ENCODE results near the gene KBTBD13.
A peak's percentile ranks its signal among the peaks of the same experiment; 100 is the strongest.
"Not testable (repeated sequence)": the region's sequence is repeated elsewhere in the genome, so short reads cannot be mapped to it uniquely, and the experiment has no call there.

The KBTBD13 gene

DNA sequence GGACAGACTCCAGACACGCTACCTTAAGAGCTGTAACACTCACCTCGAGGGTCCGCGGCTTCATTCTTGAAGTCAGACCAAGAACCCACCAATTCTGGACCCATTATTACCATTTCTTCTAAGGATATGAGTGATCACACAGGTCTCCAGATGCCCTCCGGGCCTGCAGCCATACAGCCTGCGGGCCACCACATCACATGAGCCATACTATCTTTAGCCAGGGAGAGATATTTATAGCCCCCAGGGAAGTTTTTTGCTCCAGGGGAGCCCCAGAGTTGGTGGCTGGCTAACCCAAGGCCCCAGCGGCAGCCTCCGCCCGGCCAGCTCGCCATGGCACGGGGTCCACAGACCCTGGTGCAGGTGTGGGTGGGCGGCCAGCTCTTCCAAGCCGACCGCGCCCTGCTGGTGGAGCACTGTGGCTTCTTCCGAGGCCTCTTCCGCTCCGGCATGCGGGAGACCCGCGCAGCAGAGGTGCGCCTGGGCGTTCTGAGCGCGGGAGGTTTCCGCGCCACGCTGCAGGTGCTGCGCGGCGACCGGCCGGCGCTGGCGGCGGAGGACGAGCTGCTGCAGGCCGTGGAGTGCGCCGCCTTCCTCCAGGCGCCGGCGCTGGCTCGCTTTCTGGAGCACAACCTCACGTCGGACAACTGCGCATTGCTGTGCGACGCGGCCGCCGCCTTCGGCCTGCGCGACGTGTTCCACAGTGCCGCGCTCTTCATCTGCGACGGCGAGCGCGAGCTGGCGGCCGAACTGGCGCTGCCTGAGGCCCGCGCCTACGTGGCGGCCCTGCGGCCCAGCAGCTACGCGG is at the start of gene KBTBD13:
Gene KBTBD13 (plus strand): TSS at position 261 of the 805 bp plus-strand sequence. CDS start 70 bp downstream, at position 331.
- DNase-seq (ENCODE audit: low read depth in 3 of 3): no peak

DNA sequence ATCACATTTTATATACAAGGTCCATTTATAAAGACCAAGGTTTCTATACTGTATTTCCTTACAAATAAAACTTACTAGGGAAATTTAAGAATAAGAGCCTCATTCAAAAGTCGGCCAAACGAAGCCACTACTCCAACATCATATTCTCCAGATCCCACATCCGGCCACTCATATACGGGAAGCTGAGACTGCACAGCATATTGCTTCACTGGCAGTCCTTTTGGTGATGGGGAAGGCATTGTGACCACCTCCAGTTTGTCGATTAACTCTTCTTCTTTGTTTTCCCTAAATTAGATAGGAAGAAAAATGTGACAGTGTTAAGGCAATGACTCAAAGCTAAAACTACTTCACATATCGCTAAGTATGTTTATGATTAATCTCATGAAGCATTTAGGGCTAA is 49.8 kb upstream of the KBTBD13 start:
- DNase-seq (ENCODE audit: low read depth in 3 of 3): no peak

GRCh38 chr15:65027593-65027992 is 49.0 kb upstream of the KBTBD13 start:
- DNase-seq (ENCODE audit: low read depth in 3 of 3): no peak

DNA sequence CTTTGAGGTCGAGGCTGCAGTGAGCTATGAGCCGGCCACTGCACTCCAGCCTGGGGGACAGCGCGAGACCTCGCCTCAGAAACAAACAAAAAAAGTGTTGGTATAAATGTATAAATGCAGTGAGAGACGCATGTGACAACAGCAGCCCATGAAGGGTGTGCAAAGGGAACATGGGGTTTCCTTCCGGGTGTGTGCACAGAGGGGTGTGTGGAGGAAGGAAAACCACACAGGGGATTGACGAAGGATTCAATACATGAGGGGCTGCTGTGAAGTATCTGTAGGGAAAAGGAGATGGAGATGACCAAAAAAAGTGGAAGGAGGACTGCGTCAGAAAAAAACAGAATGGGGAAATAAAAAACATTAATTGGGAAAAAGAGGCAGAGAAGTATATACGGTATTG is 48.2 kb upstream of the KBTBD13 start:
- no peak for DNase-seq (ENCODE audit: low read depth in 3 of 3)

GRCh38 chr15:65028921-65029735 is 47.4 kb upstream of the KBTBD13 start, which contains the start of gene MTFMT:
Gene MTFMT, minus strand, starts transcription at chr15:65029639. Its CDS starts 26 bp downstream, at chr15:65029613.
- peak; percentile 87 to 96 (median 89) for DNase-seq (ENCODE audit: low read depth in 3 of 3)

DNA sequence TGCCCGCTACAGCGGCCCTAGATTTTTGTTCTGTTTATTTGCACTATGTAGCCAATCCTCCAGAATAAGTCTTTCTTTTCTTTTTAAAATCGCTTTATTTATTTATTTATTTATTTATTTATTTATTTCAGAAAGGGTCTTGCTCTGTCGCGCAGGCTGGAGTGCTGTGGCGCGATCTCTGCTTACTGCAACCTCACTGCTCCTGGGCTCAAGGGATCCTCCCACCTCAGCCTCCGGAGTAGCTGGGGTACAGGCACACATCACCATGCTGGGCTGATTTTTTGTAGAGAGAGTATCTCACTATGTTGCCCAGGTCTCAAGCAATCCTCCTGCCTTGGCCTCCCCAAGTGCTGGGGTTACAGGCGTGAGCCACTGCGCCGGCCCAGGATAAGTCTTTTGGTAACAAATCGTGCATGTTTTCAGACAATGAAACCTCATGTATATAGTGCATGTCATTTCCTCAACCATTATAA is 46.8 kb upstream of the KBTBD13 start:
- no peak for DNase-seq (ENCODE audit: low read depth in 3 of 3)

GRCh38 chr15:65032801-65033537 is 43.6 kb upstream of the KBTBD13 start:
- peak in 1 of 3 experiments; percentile 26 for DNase-seq (ENCODE audit: low read depth in 3 of 3)

- no peak for DNase-seq (ENCODE audit: low read depth in 3 of 3)
These were observed 42.8 kb upstream of the KBTBD13 start for GRCh38 chr15:65033659-65034269.

DNA sequence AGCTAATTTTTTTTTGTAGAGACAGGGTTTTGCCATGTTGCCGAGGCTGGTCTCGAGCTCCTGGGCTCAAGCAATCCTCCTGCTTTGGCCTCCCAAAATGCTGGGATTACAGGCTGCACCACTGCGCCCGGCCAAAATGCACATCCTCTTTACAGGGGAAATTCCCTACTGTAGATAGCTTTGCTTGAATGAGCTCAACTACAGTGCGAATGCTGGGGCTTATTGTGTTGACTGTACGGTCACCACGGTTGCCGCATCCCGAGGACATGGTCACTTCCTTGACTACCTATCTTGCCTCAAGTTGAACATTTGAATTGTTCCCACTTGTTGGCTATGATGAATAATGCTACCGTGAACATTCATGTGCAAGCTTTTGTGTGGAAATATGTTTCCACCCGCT is 41.8 kb upstream of the KBTBD13 start:
- no peak for DNase-seq (ENCODE audit: low read depth in 3 of 3)

DNA sequence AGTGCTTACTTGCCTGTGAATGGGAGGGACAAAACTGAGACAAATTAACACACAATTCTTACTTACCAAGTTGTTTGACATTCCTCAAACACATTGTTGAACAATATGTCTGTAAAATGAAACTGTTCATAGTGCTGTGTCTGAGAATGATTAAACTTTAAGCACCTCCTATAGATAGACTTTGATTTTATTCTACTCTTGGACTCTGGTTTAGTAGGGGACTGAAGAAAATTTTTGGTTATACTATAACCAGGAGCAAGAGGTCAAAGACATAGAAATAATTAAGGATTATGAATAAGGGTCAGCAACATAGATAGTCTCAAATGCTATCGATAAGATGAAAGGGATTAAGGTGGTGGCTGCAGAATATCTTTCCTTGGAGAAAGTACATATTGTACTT is 39.2 kb upstream of the KBTBD13 start:
- no peak for DNase-seq (ENCODE audit: low read depth in 3 of 3)

- DNase-seq (ENCODE audit: low read depth in 3 of 3): no peak
These were observed 38.1 kb upstream of the KBTBD13 start for GRCh38 chr15:65038428-65038827.

DNA sequence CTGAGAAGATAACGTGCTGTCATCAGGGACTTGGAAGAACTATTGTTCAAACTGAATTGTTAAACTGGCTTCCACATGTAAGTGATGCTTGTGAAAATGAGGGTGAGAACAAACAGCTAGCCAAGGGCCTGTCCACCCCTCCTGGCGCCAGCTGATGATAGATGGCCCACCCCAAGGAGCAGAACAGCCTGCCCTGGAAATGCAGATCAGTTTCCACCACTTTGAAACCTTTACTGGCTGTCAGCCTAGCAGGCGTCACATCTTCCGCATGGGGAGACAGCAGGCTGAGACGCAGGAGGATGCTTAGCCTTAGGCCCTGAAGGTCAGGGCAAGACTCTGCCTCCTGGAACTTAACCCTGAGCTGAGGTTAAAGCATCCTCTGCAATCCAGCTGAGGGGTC is 37.7 kb upstream of the KBTBD13 start:
- no peak for DNase-seq (ENCODE audit: low read depth in 3 of 3)

- DNase-seq (ENCODE audit: low read depth in 3 of 3): no peak
These were observed 36.1 kb upstream of the KBTBD13 start for GRCh38 chr15:65040461-65040860.

DNA sequence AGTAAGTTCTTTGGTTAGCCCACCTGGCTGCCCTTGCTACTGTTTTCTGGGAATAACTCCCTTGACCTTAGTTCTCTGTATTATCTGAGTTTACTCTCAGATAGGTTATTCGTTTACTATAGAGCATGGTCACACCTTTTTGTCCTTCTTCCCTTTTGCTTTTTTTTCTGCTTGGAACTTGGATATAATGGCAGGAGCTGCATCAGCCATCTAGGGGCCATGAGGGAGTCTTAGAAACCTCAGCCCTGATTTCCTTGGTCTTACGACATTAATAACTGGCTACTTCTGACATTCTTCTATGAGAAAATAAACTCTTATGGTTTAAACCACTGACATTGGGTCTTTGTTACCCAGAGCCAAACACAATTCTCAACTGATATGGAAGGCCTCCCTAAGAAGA is 34.8 kb upstream of the KBTBD13 start:
- DNase-seq (ENCODE audit: low read depth in 3 of 3): no peak

DNA sequence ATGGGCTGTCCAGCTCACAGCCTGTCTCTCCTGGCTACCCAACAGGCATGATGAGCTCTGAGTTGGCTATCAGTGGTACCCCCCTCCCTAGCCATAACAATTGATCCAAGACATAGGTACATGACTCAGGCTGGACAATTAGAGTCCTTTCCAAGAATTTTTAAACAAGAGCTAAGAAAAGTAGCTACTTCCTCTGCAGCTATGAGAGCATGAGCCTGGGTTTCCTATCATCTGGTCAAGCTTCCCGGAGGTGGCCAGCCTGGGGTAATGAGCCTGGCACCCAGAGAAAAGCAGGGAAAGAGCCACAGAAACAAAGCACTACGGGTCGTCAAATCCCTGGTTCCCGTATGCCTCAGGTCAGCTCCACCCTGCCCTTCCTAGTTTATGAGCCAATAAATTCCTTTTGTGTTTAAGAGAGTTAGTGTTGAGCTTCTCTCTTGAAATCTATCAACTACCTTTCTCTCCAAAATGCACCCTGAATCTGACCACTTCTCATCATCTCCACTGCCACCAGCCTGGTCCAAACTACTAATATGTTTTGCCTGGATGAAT is 33.7 kb upstream of the KBTBD13 start:
- DNase-seq (ENCODE audit: low read depth in 3 of 3): no peak

DNA sequence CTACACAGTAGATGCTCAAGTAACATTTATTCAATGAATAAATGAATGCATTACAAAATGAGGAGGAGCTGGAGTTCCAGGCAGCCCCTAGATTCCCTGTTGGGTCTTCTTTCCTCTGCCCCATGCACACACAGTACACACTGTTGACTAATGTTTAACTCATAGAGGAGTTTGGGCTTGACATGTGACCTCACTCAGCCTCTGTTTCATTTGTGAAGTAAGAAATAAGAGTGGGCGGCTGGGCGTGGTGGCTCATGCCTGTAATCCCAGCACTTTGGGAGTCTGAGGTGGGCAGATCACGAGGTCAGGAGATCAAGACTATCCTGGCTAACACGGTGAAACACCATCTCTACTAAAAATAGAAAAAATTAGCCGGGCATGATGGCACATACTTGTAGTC is 32.3 kb upstream of the KBTBD13 start:
- DNase-seq (ENCODE audit: low read depth in 3 of 3): not testable (repeated sequence)

GRCh38 chr15:65044724-65045481 is 31.6 kb upstream of the KBTBD13 start, which contains the start of gene SLC51B:
Gene SLC51B, plus strand, starts transcription at chr15:65045387. Its CDS starts 4,618 bp downstream, at chr15:65050005.
- no peak for DNase-seq (ENCODE audit: low read depth in 3 of 3)

- DNase-seq (ENCODE audit: low read depth in 3 of 3): no peak
These were observed 28.3 kb upstream of the KBTBD13 start for GRCh38 chr15:65048241-65048640.

GRCh38 chr15:65049418-65049840 is 27.1 kb upstream of the KBTBD13 start:
- peak; percentile 75 to 89 (median 80) for DNase-seq (ENCODE audit: low read depth in 3 of 3)

DNA sequence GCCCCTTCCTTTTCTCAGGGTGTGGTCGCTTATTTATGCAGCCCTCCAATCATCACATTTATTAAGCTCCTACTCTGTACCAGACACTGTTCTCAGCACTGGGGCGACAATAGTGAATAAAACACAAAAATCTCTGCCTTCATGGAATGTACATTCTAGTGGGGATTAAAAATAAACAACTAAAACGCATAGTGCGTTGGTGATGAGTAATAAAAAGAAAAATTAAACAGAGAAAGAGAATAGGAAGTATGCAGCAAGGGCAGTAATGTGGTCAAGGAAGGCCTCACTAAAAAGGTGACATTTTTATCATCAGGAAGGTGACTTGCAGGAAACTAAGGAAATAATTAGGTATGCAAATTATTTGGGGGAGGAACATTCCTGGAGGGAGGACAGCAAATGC is 26.3 kb upstream of the KBTBD13 start:
- DNase-seq (ENCODE audit: low read depth in 3 of 3): no peak

Measured in stimulated activated CD4-positive, alpha-beta T cell treated with anti-CD3 and anti-CD28 coated beads, TNF-alpha, amount 100 ng/mL, for 24 hours (primary cell).